PC-9 (cell line): ENCODE results near the gene SLC24A1.

ENCODE experiments used
- EZH2 ChIP-seq: fragments of 200-600 bp; sonication (generic); IDR thresholded peaks from 2 replicates; pipeline ENCODE4 v1.8.0; 2017; ENCODE audit warnings: antibody characterized with exemption, low read depth
- TF ChIP-seq, protein P1 (sequence below): fragments of 200-600 bp; sonication (generic); conservative IDR thresholded peaks from 2 replicates; pipeline ENCODE4 v1.6.1; 2017; ENCODE audit warnings: mixed run types, antibody characterized with exemption, mild to moderate bottlenecking, moderate library complexity

DNA sequence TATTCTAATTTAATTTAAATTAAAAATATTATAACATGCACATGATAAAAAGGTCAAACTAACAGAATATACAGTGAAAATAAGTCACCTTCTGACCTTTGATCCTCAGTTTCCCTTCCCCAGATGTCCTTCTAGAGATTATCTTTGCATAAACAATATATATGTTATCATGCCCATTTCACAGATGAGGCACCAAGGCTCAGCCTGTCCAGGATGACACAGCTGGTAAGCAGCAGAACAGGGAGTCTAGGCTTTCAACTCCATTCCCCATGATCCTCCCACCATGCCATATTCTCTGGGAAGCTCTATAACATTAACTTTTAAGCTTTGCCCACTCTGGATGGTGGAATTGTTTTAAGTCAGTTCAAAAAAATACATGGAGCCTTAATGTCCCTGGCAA is 1.4 kb downstream of the SLC24A1 start:
- TF ChIP-seq, protein P1, sequence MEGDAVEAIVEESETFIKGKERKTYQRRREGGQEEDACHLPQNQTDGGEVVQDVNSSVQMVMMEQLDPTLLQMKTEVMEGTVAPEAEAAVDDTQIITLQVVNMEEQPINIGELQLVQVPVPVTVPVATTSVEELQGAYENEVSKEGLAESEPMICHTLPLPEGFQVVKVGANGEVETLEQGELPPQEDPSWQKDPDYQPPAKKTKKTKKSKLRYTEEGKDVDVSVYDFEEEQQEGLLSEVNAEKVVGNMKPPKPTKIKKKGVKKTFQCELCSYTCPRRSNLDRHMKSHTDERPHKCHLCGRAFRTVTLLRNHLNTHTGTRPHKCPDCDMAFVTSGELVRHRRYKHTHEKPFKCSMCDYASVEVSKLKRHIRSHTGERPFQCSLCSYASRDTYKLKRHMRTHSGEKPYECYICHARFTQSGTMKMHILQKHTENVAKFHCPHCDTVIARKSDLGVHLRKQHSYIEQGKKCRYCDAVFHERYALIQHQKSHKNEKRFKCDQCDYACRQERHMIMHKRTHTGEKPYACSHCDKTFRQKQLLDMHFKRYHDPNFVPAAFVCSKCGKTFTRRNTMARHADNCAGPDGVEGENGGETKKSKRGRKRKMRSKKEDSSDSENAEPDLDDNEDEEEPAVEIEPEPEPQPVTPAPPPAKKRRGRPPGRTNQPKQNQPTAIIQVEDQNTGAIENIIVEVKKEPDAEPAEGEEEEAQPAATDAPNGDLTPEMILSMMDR, result no peak
- no peak for TF ChIP-seq EZH2
